Activated T-cell treated with anti-CD3 and anti-CD28 coated beads, Interleukin-2, amount 50 U/mL, for 24 hours (primary cell): ENCODE measurements around the gene GDPD5.
A peak's percentile ranks its signal among the peaks of the same experiment; 100 is the strongest.

Experiments
- DNase-seq: peaks from one replicate; pipeline ENCODE4 v3.0.0-alpha.2; 2020
- H3K27ac Mint-ChIP-seq: 2 replicates; pipeline ENCODE4 v1.8.0; 2020; ENCODE audit warnings: mild to moderate bottlenecking, mixed read lengths
- H3K27me3 Mint-ChIP-seq: 2 replicates; pipeline ENCODE4 v1.8.0; 2020; ENCODE audit warnings: mixed read lengths
- H3K36me3 Mint-ChIP-seq: 2 replicates; pipeline ENCODE4 v1.8.0; 2020; ENCODE audit warnings: low read depth, mixed read lengths
- H3K4me1 Mint-ChIP-seq: 2 replicates; pipeline ENCODE4 v1.8.0; 2020; ENCODE audit warnings: low read depth, mixed read lengths
- H3K4me3 Mint-ChIP-seq: 2 replicates; pipeline ENCODE4 v1.8.0; 2020; ENCODE audit warnings: mild to moderate bottlenecking, moderate library complexity, mixed read lengths
- H3K9me3 Mint-ChIP-seq: 2 replicates; pipeline ENCODE4 v1.8.0; 2020; ENCODE audit warnings: mixed read lengths

Gene GDPD5

GRCh38 chr11:75500742-75501141 is 25.0 kb downstream of the GDPD5 start:
- no peaks in the 10 kb centered on the region for H3K9me3 Mint-ChIP-seq
- no peak overlapping the region for H3K27ac Mint-ChIP-seq
- no peaks in the 10 kb centered on the region for H3K27me3 Mint-ChIP-seq
- H3K36me3 Mint-ChIP-seq, result no peaks in the 10 kb centered on the region
- peaks cover 8% of the 10 kb centered on the region for H3K4me1 Mint-ChIP-seq
- no peak overlapping the region for H3K4me3 Mint-ChIP-seq
- no peak for DNase-seq

- no peaks in the 10 kb centered on the region for H3K9me3 Mint-ChIP-seq
- no peaks in the 10 kb centered on the region for H3K36me3 Mint-ChIP-seq
- H3K4me3 Mint-ChIP-seq, result no peak overlapping the region
- no peaks in the 10 kb centered on the region for H3K27me3 Mint-ChIP-seq
- DNase-seq, result no peak
- peaks cover 8% of the 10 kb centered on the region for H3K4me1 Mint-ChIP-seq
- H3K27ac Mint-ChIP-seq, result no peak overlapping the region
These were observed 26.1 kb downstream of the GDPD5 start for GRCh38 chr11:75499423-75500190.

GRCh38 chr11:75498556-75499255 is 27.0 kb downstream of the GDPD5 start:
- no peak for DNase-seq
- Mint-ChIP-seq H3K27me3 (no peaks in the 10 kb centered on the region), H3K9me3 (no peaks in the 10 kb centered on the region), H3K36me3 (no peaks in the 10 kb centered on the region), H3K4me3 (no peak overlapping the region), H3K27ac (no peak overlapping the region), H3K4me1 (peaks cover 8% of the 10 kb centered on the region)

- H3K9me3 Mint-ChIP-seq, result no peaks in the 10 kb centered on the region
- no peaks in the 10 kb centered on the region for H3K36me3 Mint-ChIP-seq
- H3K27ac Mint-ChIP-seq, result no peak overlapping the region
- H3K4me3 Mint-ChIP-seq, result no peak overlapping the region
- DNase-seq, result no peak
- no peaks in the 10 kb centered on the region for H3K27me3 Mint-ChIP-seq
- peaks cover 9% of the 10 kb centered on the region for H3K4me1 Mint-ChIP-seq
These were observed 27.8 kb downstream of the GDPD5 start for GRCh38 chr11:75497788-75498409.

GRCh38 chr11:75496305-75496752 is 29.4 kb downstream of the GDPD5 start:
- no peaks in the 10 kb centered on the region for H3K27me3 Mint-ChIP-seq
- peaks cover 20% of the 10 kb centered on the region for H3K4me1 Mint-ChIP-seq

GRCh38 chr11:75495749-75496304 is 29.9 kb downstream of the GDPD5 start:
- Mint-ChIP-seq H3K27ac (no peak overlapping the region), H3K36me3 (no peaks in the 10 kb centered on the region), H3K27me3 (no peaks in the 10 kb centered on the region), H3K4me3 (no peak overlapping the region), H3K9me3 (no peaks in the 10 kb centered on the region), H3K4me1 (peaks cover 25% of the 10 kb centered on the region)
- DNase-seq, result no peak

More at GRCh38 chr11:75496305-75496752, 29.4 kb downstream of the GDPD5 start:
- Mint-ChIP-seq H3K36me3 (no peaks in the 10 kb centered on the region), H3K9me3 (no peaks in the 10 kb centered on the region), H3K27ac (no peak overlapping the region), H3K4me3 (no peak overlapping the region)
- no peak for DNase-seq

- Mint-ChIP-seq H3K4me3 (no peak overlapping the region), H3K4me1 (peaks cover 25% of the 10 kb centered on the region), H3K9me3 (no peaks in the 10 kb centered on the region), H3K27me3 (no peaks in the 10 kb centered on the region), H3K36me3 (peaks cover 2% of the 10 kb centered on the region), H3K27ac (peak overlapping the region; percentile 66)
- no peak for DNase-seq
These were observed 32.1 kb downstream of the GDPD5 start for GRCh38 chr11:75493626-75494025.

GRCh38 chr11:75492181-75492820 is 33.4 kb downstream of the GDPD5 start:
- Mint-ChIP-seq H3K36me3 (peaks cover 2% of the 10 kb centered on the region), H3K9me3 (no peaks in the 10 kb centered on the region), H3K27me3 (no peaks in the 10 kb centered on the region), H3K4me1 (peaks cover 21% of the 10 kb centered on the region), H3K4me3 (peak overlapping the region; percentile 59), H3K27ac (peak overlapping the region; percentile 91)
- peak; percentile 75 for DNase-seq

- no peak overlapping the region for H3K4me3 Mint-ChIP-seq
- no peak for DNase-seq
- peaks cover 2% of the 10 kb centered on the region for H3K36me3 Mint-ChIP-seq
- no peaks in the 10 kb centered on the region for H3K27me3 Mint-ChIP-seq
- H3K27ac Mint-ChIP-seq, result peak overlapping the region; percentile 91
- H3K4me1 Mint-ChIP-seq, result peaks cover 21% of the 10 kb centered on the region
- no peaks in the 10 kb centered on the region for H3K9me3 Mint-ChIP-seq
These were observed 34.3 kb downstream of the GDPD5 start for GRCh38 chr11:75491465-75491864.

GRCh38 chr11:75490221-75491181 is 35.2 kb downstream of the GDPD5 start:
- Mint-ChIP-seq H3K4me3 (no peak overlapping the region), H3K9me3 (no peaks in the 10 kb centered on the region), H3K4me1 (peaks cover 21% of the 10 kb centered on the region), H3K36me3 (peaks cover 2% of the 10 kb centered on the region), H3K27ac (peak overlapping the region; percentile 26), H3K27me3 (no peaks in the 10 kb centered on the region)
- DNase-seq, result no peak

GRCh38 chr11:75487365-75487764 is 38.4 kb downstream of the GDPD5 start:
- no peaks in the 10 kb centered on the region for H3K9me3 Mint-ChIP-seq
- DNase-seq, result no peak
- peaks cover 15% of the 10 kb centered on the region for H3K4me1 Mint-ChIP-seq
- H3K4me3 Mint-ChIP-seq, result no peak overlapping the region
- H3K27ac Mint-ChIP-seq, result no peak overlapping the region
- peaks cover 2% of the 10 kb centered on the region for H3K36me3 Mint-ChIP-seq
- H3K27me3 Mint-ChIP-seq, result no peaks in the 10 kb centered on the region

- Mint-ChIP-seq H3K4me3 (no peak overlapping the region), H3K36me3 (peaks cover 2% of the 10 kb centered on the region), H3K9me3 (no peaks in the 10 kb centered on the region), H3K4me1 (no peaks in the 10 kb centered on the region), H3K27ac (no peak overlapping the region), H3K27me3 (no peaks in the 10 kb centered on the region)
- DNase-seq, result no peak
These were observed 40.0 kb downstream of the GDPD5 start for GRCh38 chr11:75485742-75486141.

- no peak for DNase-seq
- Mint-ChIP-seq H3K9me3 (no peaks in the 10 kb centered on the region), H3K36me3 (no peaks in the 10 kb centered on the region), H3K27ac (peak overlapping the region; percentile 17), H3K27me3 (no peaks in the 10 kb centered on the region), H3K4me1 (no peaks in the 10 kb centered on the region), H3K4me3 (no peak overlapping the region)
These were observed 42.7 kb downstream of the GDPD5 start for GRCh38 chr11:75482931-75483469.
